Measurements from ENCODE around the gene YKT6. TPM values are rescaled to one million over a fixed set of nuclear protein-coding genes. Genes with fewer than 3 reads are reported as not detected.

The YKT6 gene
- total and polyA plus RNA-seq, 2 of the 8 experiments (the other 6 are each of a cell fraction or from before 2014, with no cell fraction given) = 75.3 to 103 TPM

DNA sequence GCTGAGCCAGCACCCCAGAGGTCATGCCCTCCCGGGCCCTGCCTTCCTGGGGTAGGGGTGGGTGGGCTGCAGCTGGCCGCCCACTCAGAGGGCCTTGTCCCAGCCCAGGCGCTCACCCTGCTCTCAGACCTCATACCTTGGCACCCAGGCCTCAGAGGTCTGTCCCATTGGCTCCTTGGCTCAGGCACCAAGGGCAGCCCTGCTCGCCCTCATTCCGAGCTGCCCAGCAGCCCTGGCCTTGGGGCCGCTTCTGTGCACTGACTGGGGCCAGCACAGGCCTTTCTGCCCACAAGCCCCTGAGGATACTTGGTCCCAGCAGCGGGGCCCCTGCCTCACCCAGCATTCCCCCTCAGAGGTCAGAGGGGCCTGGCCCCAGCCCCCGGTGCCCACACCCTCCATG, 34.3 kb downstream of the YKT6 start:
- POLR2A ChIA-PET (ENCODE audit: partially characterized antibody) = interaction anchor here (0.6 kb wide), 1 partner anchor 496 kb away, joined by 3 read pairs; no protein-coding TSS in a partner anchor
- CTCF ChIA-PET (ENCODE audit: partially characterized antibody) = interaction anchor here (0.7 to 1.4 kb wide), 4 partner anchors 9 to 24 kb away, joined by 3 to 4 read pairs (median 3); no protein-coding TSS in a partner anchor
- H4K20me1 ChIP-seq (replicated peaks in 1 of 2; ENCODE audit: control insufficient read depth in 1 of 2, insufficient read depth in 2 of 2, low read length in 2 of 2) = no peaks in the 10 kb centered on the region

More for the DNA sequence above, 34.3 kb downstream of the YKT6 start:
- Histone ChIP-seq H3K27ac (ENCODE audit: low read depth, low read length) (no peak overlapping the region), H3K9me3 (ENCODE audit: insufficient read depth in 2 of 2, low read depth in 1 of 2, low read length in 1 of 2) (no peaks in the 10 kb centered on the region), H3K4me3 (ENCODE audit: extremely low read depth in 1 of 4, insufficient read depth in 2 of 4, low read depth in 3 of 4, low read length in 4 of 4) (no peak overlapping the region), H3K18ac (ENCODE audit: extremely low read depth, low read length) (no peak overlapping the region), H3K23me2 (ENCODE audit: low read depth, low read length) (no peaks in the 10 kb centered on the region), H3K23ac (ENCODE audit: insufficient read length) (no peak overlapping the region), H3K27me3 (replicated peaks in 1 of 4; ENCODE audit: control insufficient read depth in 3 of 4, extremely low read depth in 1 of 4, insufficient read depth in 3 of 4, low read length in 3 of 4) (no peaks in the 10 kb centered on the region), H2BK15ac (ENCODE audit: low read length) (no peak overlapping the region), H2BK20ac (ENCODE audit: low read length) (no peak overlapping the region), H3K36me3 (ENCODE audit: control insufficient read depth in 2 of 4, insufficient read depth in 4 of 4, low read length in 3 of 4) (no peaks in the 10 kb centered on the region), H2AK5ac (ENCODE audit: low read depth, low read length) (no peak overlapping the region), H2AFZ (ENCODE audit: low read length) (no peak overlapping the region), H2BK5ac (ENCODE audit: low read depth, low read length) (no peak overlapping the region), H3K4me1 (replicated peaks in 1 of 4; ENCODE audit: control insufficient read depth in 3 of 4, insufficient read depth in 4 of 4, low read length in 3 of 4) (peaks cover 0 to 2% (median 0%) of the 10 kb centered on the region in 4 experiments; a peak in 2 of 7 replicates), H3K79me2 (ENCODE audit: control insufficient read depth in 1 of 2, insufficient read depth in 2 of 2, low read length in 2 of 2) (no peaks in the 10 kb centered on the region), H3K56ac (replicated peaks; ENCODE audit: insufficient read length, low read depth, low read length) (no peak overlapping the region), H3K4me2 (ENCODE audit: insufficient read depth in 1 of 2, low read depth in 2 of 2, low read length in 2 of 2) (no peak overlapping the region), H3K79me1 (ENCODE audit: low read depth, low read length) (no peaks in the 10 kb centered on the region), H3K14ac (ENCODE audit: insufficient read length) (no peak overlapping the region), H3K4ac (replicated peaks; ENCODE audit: insufficient read length, low read depth, low read length) (no peak overlapping the region), H2BK12ac (ENCODE audit: low read depth, low read length) (no peak overlapping the region), H4K8ac (ENCODE audit: extremely low read depth, insufficient read depth, low read length) (no peak overlapping the region), H3K9ac (replicated peaks in 1 of 4; ENCODE audit: extremely low read depth in 1 of 4, low read depth in 3 of 4, low read length in 3 of 4) (no peak overlapping the region), H2BK120ac (replicated peaks; ENCODE audit: low read depth, low read length) (no peak overlapping the region), H4K5ac (ENCODE audit: insufficient read length, low read depth, low read length) (no peak overlapping the region), H4K91ac (replicated peaks; ENCODE audit: insufficient read length, low read length) (no peak overlapping the region)
- DNase-seq (ENCODE audit: low read depth in 1 of 2, low spot score in 2 of 2) (no peak), FAIRE-seq (no peak)
- WGBS, 2 experiments (ENCODE audit: extremely low coverage in 1 of 2, insufficient coverage in 1 of 2, insufficient read length in 1 of 2, insufficient replicate concordance in 2 of 2, low coverage in 1 of 2, low lambda C conversion rate in 2 of 2, missing lambda C conversion rate in 1 of 2) = 75% methylated on average over 6 of the region's 8 CpGs; no CpG with 5 or more reads in 1 of the 2 experiments
- TF ChIP-seq EP300 (IDR thresholded peaks at IDR 0.05; ENCODE audit: borderline replicate concordance in 1 of 2, low read depth in 2 of 2, low read length in 2 of 2) (no peak), KDM4A (IDR thresholded peaks at IDR 0.05; ENCODE audit: low read depth, low read length, severe bottlenecking) (no peak), SIRT6 (IDR thresholded peaks at IDR 0.05; ENCODE audit: low read length) (no peak)

Measured in H1 (cell line).